Hippocampal formation (tissue), 2 donors: ENCODE measurements around the gene CTSW.

Source experiments
- DNase-seq, 2 donors: peaks; one replicate each; lab custom pipeline; 2025; lab: John Stamatoyannopoulos, UW

Gene CTSW

DNA sequence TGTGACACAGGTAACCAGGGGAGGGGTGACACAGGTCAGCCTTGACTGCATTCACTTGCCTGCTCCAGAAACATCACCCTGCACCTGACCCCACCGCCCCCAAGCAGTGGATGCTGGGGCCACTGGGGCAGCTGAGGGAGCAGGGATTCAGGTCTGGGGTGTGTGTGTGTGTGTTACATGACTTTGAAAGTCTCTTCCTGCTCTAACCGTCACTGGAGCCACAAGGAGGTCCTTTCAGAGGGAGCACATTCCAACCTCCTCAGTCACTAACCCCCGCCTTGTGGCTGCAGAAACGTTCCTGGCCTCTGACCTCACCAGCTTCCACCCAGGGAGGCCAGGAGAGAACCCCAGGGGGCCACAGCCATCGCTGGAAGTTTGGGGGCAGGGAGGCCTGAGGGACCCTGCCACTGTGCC, 23.4 kb downstream of the CTSW start:
- no peak for DNase-seq

DNA sequence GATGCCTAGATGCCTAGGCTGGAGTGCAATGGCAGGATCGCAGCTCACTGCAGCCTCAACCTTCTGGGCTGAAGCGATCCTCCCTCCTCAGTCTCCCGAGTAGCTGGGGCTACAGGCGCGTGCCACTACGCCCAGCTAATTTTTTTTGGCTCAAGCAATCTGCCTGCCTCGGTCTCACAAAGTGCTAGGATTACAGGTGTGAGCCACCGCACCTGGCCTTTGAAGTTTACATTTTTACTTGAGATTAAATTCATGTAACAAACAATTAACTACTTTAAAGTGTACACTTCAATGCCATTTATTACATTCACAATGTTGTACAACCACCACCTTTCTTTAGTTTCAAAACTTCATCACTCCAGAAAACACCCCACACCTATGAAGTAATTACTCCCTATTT, 24.1 kb downstream of the CTSW start:
- no peak for DNase-seq

DNA sequence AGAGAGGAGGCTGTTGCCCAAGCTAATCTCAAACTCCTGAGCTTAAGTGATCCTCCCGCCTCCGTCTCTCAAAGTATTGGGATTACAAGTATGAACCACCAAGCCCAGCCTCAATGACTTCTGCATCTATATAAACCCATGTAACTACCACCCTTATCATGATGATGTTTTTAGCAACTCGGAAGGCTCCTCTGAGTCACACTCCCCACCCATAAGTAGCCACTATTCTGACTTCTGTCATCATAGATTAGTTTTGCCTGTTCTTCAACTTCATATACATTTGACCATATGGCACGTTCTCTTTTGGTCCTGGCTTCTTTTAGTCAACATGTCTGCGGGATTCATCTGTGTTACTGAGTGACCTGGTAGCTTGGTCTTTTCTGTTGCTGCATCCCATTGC, 27.0 kb downstream of the CTSW start:
- DNase-seq: no peak

DNA sequence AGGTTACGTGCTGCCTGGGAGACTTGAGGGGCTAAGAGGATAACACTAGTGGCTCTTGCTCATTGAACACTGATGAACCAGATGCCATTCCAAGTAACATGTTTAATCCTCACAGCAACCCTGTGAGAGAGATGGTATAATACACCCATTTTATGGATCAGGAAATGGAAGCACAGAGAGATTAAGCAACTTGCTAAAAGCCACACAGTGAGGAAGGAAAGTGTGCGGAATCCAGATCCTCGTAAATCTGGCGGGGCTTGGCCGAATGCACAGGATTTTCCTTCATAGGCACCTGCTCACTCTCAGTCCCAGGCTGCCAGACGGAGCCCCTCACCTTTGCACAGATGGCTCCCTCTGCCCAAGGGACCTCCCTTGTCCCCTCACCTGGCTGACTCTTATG, 28.2 kb downstream of the CTSW start:
- no peak for DNase-seq

DNA sequence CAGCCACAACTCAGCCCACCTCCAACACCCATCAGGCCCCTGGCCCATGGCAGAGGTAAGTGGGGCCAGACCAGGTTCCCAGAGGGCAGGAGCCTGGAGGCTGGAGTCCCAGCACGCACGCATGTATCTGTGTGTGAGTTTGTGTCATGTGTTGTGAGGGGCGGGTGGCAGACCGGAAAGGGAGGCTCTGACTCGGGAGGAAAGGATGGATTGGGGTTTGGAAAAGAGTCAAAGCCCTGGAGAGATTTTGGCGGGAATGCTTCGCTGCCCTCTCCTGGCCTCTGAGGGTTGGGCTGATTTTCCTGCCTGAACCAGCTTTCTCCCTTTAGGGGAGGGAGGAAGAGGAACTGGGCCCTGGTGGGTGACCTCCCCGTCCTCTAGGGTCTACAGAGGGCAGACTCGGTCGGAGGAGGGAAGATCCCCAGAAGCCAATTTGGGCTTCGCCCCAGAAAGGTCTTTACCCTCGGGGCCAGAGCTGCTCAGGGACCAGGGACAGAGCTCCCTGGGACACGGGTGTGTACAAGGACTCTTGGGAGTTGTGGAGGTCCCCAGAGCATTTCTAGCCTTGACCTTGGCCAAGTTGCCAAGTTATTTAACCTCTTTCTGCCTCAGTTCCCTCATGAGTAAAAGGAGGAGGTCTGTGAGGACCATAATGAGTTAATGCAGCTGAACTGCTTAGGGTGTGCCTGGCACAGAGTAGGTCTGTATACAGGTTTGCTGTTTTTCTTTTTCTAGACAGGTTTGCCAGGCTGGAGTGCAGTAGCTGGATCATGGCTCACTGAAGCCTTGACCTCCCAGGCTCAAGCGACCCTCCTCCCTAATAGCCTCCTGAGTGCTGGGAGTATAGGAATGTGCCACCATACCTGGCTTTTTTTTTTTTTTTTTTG, 32.3 kb downstream of the CTSW start:
- no peak for DNase-seq

DNA sequence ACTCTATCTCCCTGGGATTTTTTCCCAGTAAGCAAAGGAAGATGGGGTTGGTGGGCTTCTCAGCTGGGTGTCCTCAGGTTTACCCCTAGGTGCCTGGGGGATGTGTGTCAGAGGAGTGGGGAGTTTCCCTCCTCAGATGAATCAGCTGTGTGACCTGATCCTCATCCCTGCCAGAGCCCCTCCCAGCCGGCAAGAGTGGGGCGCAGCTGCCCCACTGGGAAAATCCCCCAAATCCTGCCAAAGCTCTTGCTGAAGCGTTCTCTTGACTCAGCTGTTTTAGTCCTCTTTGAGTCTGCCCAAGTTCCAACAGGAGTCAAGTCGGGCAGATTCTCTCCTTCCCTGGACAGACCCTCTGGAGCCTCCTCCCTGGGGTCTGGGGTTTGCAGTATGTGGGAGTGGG, 33.2 kb downstream of the CTSW start:
- DNase-seq: no peak

DNA sequence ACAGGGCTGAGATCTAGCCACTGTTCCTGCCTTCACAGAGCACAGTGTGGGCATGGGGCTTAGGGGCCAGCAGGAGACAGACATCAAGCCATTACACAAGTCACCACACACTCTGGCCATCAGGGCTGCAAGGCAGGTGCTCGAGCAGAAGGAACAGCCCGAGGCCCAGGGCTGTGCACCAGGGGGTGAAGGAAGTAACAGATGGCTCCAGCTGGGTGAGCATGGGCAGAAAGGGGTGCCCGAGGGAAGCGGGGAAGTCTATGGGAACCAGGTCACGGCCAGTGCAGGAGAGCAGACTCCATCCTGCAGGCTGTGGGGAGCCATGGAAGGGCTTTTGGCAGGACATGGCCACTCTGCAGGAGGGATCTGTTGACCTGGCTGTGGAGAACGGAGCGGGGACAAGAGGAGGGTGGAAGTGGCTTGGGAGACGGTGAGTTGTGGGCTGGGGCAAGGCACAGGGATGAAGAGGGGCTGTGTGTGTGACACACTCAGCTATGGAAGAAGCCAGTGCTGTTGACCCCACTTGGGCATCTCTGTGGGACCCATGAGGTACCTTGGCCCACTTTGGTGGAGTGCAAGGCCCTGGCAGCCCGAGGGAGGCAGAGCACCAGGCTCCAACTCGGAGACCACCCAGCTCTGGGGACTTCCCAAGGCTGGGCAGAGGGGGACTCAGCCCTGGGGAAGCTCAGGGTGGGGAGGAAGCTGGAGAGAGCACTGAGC, 35.6 kb downstream of the CTSW start:
- no peak for DNase-seq

DNA sequence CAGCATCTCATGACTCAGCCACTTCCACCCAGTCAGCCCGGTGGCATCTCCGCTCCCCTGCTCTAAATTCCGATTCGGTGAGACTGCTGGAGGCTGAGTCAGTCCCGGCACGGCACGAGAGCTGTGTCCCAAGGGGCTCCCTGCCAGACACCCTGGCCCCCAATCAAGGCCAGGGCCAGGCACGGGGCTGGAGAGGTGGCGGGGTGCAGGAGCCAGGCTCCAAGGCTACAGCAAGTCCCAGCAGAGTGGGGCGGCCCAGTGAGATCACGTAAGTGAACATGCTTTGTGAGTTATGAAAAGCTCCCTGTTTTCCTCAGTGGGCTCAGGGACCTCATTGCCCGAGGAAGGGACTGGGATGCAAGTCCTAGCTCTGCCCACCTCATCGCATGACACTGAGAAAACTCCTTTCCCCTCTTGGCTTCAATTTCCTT, 36.2 kb downstream of the CTSW start:
- no peak for DNase-seq

DNA sequence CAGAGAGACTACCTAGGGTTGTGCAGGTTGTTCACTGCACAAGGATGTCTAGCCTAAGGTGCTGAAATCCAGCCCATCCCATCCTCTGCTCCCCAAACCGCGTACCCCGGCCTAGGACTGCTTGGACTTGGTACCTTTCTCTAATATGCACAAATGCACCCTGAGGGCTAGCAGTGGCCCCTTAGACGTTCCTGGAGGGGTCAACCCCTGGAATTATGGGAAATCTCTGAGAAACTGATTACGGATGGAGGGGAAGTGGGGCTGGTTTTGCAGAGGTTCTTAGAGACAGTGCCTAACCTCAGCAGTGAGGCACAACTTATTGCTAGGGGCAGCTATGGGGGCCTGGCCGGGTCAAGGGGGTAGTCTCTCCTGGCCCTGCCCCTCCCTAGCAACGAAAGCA, 36.8 kb downstream of the CTSW start:
- DNase-seq: no peak

DNA sequence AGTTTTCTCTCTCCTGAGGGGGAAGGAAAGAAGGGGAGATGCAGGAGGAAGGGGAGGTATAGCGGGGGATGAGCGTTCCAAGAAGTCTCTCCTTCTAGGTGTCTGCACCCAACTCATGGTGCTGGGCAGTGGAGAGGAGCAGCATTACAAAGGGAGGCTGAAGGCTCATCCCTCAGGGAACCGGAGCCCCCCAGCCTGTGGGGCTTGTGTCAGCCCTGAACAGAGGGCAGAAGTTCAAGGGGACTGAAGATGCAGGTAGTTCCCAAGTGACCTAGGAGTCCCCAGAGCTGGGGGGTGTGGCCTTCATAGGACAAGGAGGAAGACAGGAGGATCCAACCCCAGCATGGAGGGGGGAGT, 37.4 kb downstream of the CTSW start:
- no peak for DNase-seq

DNA sequence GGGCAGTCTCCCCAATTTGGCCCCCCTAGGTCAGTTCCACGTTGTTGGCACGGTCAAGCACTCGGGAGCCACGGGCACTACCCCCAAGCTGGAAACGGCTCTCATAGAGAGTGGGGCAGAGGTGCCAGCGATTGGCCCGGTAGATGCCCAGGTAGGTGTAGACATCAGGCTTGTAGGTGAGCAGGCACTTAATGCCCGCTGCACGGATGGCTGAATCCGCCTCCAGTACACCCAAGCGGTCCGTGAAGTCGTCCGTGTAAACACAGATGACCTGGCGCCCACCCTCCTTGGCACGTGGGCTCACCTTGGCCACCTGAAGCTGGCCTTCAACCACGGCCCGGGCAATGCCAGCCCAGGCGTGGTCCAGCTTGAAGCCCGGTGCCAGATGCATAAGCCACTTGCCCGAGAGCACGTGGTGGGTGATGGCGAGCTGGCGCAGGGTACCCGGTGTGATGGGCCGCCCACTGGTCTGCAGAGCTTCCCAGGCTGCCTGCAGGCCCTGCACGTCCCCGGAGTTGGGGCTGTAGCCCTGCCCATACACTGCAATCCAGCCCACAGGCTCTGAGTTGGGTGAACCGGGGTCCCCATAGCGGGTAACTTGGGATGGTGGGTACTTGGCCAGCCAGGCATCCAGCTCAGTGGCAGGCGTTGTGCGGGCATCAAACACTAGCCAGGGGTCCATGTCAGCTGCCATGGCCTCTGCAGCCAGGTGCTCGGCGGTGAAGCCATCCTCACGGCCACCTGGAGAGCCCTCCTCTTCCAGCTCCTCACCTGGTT, 38.0 kb downstream of the CTSW start:
- DNase-seq: no peak

DNA sequence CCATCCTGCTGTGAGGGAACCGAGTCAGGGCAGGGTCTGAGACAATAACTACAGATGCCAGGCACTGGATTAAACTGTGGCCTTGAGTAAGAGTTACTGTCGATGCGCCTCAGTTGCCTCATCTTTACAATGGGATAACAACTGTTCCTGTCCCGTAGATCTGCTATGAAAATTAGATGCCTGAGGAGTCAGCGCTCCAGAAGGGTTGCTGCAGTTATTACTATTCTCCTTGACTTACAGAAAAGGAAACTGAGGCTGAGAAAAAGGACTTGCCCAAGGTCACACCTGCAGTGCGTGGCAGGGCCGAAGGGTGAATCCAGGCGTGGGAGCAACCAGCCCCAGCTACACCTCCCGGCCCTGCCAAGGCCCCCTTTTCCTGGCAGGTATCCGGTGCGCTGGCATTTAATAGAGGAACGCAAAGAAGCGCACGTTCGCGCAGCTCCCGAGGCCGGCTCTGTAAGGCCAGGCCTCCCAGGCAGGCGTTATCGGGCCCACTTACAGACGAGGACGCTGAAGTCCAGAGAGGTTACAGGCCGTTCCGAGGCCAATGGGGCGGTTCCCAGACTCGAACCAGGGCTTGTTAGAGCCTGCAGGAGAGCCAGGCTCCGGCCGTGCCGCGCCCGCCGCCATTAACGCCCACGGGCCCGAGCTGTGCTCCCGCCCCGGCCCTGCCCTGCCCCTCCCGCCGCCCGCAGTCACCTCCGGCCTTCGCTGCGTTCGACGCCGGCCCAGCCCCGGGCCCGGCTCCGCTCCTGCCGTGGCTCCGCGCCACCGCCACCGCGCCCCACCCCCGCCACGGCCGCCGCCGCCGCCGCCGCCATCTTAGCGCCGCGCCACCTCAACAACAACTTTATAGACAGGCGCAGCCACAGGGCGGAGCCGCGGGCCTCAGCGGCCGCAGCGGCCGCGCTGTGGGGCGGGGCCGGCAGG, 38.8 kb downstream of the CTSW start, which contains the start of gene C11orf68:
C11orf68 (minus strand) TSS at position 852 of the 930 bp plus-strand sequence; CDS start at position 821, 31 bp downstream.
- DNase-seq: no peak

DNA sequence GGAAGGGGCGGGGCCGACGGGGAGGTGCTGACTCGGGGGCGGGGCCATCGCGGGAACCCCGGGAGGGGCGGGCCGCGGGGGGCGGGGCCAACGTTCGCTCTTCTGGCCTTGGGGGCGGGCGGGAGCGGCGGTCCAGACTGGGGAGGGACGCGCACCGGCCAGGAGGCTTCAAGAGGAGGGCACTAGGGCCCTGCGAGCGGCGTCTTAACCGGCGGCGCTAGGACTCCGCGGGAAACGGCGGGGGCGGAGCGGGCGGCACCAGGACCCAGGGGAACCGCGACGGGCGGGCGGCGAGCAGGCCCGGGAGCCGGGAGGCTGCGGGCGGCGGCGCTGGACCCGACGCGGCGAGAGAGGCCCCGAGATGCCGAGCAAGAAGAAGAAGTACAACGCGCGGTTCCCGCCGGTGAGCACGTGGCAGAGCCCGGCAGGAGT, 39.5 kb downstream of the CTSW start, which contains the start of gene DRAP1:
DRAP1 (plus strand) TSS at position 286 of the 432 bp plus-strand sequence; CDS start at position 362, 76 bp downstream.
- DNase-seq: peak; percentile 99 to 100

DNA sequence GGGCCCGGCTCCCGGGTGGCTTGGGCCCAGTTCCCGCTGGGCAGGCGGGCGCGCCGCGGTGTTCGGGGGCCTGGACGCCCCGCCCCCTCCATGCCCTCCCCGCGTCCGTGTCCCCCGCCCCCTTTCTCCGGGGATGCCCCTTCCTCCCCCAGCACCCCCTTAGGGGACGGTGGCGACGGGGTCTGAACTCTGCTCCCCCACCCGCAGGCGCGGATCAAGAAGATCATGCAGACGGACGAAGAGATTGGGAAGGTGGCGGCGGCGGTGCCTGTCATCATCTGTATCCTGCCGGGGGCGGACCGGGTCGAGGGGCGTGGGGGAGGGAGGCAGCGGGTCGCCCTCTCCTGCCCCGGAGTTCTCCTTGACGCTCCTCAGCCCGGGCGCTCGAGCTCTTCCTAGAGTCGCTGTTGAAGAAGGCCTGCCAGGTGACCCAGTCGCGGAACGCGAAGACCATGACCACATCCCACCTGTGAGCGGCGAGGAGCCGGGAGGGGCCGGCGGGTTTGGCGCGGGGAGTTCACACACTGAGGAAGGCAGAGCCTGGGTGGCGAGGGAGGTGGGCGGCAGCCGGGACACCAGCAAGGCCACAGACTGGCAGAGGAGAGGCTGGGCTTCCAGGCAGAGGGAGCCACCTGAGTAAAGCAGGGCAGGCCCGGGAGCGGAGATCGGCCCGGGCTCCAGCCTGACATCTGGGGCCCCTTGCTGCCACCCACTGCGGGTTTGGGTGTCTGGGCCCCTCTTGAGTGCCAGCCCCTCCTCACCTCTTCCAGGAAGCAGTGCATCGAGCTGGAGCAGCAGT, 40.1 kb downstream of the CTSW start:
- DNase-seq: peak in 1 of 2 donors; percentile 36

DNA sequence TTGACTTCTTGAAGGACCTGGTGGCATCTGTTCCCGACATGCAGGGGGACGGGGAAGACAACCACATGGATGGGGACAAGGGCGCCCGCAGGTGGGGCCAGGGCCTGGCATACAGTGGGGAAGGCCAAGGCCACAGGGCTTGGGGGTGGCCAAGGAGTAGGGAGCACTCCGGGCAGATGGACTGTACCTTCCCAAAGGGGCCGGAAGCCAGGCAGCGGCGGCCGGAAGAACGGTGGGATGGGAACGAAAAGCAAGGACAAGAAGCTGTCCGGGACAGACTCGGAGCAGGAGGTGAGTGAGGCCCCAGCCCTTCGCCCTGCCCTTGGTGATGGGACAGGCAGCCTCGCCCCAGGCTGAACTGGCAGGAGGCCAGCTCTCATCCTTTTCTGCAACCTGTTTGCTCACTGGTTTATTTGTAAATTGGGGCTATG, 40.8 kb downstream of the CTSW start:
- no peak for DNase-seq

DNA sequence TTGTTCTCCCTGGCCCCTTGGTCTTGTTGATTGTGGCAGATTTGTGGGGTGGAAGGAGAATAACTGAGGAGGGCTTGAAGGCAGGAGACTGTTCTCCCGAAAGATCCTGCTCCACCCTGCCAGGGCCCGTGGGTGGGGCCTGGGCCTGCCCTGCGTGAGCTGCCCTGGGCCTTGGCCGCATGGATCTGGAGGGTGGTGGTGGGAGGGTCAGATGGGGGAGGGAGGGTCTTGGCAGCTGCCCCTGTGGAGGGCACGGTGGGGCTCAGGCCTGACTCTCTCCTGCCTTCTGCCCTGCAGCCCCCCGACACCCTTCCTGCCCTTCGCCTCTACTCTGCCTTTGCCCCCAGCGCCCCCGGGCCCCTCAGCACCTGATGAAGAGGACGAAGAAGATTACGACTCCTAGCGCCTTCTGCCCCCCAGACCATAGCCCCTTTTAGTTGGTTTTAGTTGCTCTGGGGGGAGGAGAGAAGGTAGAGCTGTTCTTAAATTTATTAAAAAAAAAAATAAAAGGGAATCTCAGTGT, 41.5 kb downstream of the CTSW start:
- DNase-seq: no peak

DNA sequence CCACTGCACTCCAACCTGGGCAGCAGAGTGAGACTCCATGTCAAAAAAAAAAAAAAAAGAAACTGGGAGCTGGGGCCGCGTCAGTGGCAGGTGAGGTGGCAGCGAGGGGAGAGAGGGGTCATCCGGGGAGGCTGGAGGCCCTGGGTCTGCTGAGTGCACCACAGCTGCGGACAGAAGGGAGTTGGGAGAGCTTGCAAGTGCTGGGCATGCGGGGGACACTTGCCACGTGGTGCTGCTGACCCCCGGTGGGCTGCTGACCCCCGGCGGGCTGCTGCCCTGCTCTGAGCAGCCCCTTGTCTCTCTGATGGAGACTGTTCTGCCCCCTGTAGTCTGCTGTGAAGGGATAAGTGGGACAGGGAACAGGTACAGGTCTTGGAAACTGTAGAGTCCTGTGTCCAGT, 42.2 kb downstream of the CTSW start:
- DNase-seq: no peak

DNA sequence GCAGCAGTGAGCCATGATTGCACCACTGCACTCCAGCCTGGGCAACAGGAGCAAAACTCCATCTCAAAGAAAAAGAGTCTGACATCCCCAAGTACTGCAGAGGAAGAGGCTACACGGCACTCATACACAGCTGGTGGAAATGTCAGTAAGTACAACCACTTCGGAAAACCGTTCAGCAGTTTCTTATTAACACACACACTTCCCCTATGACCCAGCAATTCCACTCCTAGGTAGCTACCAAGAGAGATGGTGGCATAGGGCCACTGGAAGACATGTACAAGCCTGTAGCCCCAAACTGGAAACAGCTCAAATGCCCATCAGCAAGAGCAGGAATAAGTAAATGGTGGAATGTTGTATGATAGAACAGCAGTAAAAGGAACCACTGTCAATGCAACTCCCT, 42.9 kb downstream of the CTSW start:
- no peak for DNase-seq

DNA sequence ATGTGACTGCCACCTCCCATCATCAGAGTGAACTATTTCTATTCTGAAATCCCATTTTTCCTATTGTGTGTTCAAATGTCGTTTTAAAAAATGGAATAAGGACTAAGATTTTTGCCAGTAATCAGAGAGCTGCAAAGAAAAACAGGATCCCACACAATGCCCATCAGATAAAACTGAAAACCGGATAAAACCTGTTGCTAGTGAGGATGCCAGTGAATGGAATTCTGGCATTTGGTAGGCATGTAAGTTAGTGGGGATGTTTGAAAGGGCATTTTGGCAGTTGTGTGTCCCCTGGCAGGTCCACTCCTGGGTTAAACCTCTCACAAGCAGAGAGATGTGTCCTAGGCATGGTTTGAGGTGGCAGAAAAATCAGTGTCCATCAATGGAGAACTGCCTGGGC, 45.8 kb downstream of the CTSW start:
- DNase-seq: no peak

DNA sequence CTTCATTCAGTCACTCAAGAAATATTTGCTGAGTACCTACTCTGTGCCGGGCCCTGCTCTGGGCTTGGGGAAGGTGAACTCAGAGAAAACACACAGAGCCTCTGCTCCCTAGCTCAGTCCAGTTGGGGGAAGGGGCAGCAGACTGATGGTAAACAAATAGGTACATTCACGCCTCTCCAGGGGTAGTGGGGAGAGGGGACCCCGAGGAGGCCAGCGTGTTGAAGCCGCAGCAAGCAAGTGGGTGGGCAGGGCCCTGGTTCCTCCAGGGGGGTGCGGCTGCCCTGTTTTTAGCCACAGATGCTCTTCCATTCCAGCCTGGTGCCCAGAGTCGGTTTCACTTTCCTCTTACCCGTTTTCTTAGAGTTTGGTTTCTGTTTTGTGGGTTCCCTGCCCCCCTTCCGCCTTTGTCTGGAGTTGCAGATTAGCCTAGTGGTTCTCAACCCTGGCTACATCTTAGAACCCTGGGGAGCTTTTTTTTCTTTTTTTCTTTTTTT, 48.3 kb downstream of the CTSW start:
- DNase-seq: peak in 1 of 2 donors; percentile 20
